Lower leg skin (tissue), 3 donors: Measurements from ENCODE around the gene FDPS.

Experiments
- CTCF ChIP-seq, 3 donors: fragments of 450-650 bp; IDR thresholded peaks; one replicate each; pipeline ENCODE4 v1.5.1; 2016; ENCODE audit warnings: antibody characterized with exemption in 3 of 3, mild to moderate bottlenecking in 3 of 3, moderate library complexity in 2 of 3
- POLR2A ChIP-seq, 2 donors: fragments of 450-650 bp; IDR thresholded peaks; one replicate each; pipeline ENCODE4 v1.6.1; 2016 to 2017; ENCODE audit warnings: antibody characterized with exemption in 2 of 2, mild to moderate bottlenecking in 1 of 2, moderate library complexity in 1 of 2

- TF ChIP-seq CTCF (IDR thresholded peaks at IDR 0.05) (no peak), POLR2A (IDR thresholded peaks at IDR 0.05) (no peak)
Measured at GRCh38 chr1:155261852-155262673, 46.6 kb upstream of the FDPS start, which contains the start of gene SCAMP3.
